Suppressor macrophage treated with lipopolysaccharide for 4 hours (primary cell): Measurements from ENCODE around the gene LAS1L.
"Not testable (repeated sequence)": the region's sequence is repeated elsewhere in the genome, so short reads cannot be mapped to it uniquely, and the experiment has no call there.

Experiments used
- DNase-seq: peaks from one replicate; pipeline ENCODE4 v3.0.0-alpha.2; 2020

LAS1L gene

DNA sequence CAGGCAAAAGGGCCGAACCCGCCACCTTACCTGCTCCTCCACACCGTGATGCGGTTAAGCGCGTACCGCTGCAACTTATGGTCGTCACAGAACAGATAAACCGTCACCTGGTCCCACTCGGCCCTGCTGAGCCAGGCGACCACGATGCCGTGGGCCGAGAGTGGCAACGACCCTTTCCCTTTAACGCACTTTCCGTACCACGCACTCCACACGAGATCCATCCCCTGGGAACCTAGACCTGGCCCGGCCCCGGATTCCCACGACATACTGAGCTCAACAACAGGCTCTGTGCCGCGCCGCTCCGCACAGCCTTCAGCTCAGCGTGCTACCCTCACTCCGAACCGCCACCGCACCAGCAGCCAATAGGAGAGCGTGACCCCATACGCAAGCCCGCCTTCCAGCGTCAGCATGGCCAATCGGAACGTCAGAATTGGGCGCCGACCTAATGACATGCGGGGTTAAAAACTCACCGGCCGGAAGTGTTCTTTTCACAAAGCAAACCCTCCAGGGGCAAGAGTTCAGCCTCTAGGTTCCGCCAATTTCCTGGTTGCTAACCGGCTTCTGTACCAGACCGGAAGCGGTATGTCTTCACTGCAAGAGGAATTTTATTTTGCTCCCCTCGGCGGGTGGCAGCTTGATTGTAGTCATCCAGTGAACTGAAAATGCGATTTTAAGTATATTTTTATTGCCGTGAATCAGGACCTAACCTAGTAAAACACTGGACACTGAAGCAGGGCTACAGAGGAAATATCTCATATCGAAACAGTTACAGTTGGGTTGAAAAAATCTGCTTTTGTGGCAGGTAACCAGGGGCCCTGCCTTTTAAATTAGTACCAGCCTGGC lies at the start of gene LAS1L:
LAS1L (minus strand) TSS at position 338 of the 843 bp plus-strand sequence; CDS start at position 266, 72 bp downstream.
- peak; percentile 93 for DNase-seq

DNA sequence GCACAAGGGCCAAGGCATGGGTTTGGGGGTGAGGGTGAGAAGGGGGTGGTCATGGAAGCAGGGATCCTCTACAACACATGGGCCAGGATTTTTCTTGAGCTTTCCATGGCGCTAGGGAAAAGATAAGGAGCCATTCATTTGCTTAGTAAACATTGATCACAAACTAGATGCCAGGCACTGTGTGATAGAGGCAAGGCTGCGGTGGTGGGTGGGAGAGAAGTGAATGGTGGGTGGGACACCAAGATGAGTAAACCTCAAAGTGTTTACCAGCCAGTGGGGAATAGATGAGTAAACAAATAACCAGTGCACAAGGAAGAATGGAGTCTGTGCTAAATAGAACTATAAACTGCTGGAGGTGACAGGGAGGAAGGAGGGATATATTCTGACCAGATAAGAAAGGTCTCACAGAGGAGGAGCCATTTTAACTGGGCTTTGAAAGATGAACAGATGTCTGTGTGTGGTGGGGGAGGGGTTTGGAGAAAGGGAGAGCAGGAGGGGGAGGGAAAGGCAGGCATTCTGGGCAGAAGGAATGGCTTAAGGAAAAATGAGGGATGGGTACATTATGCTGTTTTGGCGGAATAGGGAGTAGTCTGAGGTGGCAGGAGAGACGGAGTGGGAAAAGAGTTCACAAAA lies 48.0 kb upstream of the LAS1L start:
- DNase-seq, result no peak

DNA sequence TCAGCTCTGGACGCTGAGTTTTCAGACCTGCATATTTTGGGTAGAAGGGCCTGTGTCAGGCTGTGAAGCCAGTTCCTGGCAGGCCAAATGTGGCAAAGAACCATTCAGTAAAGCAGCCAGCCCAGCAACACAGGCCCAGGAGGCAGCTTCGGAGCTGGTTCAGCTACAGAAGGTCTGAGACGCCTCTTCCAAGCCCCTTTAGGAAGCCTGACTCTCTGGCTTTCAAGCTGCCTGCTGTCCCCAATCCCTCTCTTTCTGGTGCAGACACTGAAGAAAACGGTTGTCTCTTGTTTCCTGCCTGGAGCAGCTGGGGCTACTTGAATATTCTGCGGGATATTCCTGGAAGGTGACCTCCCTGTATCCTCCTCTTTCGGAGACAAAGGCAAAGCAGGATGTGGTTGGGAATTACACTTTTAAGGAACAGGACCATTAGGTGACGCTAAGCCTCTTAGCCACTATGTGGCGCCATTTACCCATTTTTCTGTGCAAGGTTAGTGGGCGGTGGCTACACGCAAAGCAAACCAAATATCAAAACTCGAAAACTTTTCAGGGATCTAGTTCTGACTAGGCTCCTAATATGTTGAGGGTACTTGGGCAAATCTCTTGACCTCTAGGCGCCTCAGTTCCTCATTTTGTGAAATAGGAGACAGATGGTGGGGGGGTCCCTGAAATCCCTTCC lies 47.2 kb upstream of the LAS1L start:
- peak; percentile 73 for DNase-seq

DNA sequence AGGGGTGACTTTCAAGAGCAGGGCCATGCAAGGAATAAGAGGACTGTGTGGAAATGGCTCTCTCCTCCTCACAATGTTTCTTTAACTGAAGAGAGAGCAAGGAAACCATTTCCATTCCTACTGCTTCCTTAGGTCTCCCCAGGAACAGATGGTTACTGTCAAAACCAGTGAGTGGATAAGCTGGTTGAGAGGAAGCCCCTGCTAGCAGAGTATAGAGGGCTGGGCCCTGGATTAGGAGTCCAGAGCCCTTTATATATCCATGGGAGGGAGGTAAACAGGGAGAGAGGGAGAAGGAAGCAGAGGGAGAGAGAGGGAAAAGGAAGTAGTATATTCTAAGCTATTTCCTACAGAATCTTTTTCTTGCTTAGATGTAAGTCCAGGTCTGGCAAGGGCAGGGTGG lies 43.8 kb upstream of the LAS1L start:
- no peak for DNase-seq

DNA sequence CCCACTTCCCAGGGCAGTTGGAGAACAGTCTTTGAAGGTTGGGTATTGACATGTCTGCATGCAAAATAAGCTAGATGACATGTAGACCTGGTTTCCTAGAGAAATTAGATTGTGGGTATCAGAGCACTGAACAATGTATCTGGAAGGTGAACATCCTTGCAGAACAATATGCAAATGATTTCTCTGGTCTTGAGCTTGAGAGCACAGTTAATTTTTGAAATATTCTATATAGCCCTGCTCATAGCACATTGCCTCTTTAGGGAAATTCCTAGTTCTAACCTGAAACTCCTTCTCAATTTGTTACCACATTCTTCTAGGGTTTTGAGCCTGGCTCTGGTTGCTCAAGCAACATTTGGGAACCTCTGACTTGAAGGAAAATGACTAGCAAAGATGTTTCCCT lies 41.6 kb upstream of the LAS1L start:
- no peak for DNase-seq

DNA sequence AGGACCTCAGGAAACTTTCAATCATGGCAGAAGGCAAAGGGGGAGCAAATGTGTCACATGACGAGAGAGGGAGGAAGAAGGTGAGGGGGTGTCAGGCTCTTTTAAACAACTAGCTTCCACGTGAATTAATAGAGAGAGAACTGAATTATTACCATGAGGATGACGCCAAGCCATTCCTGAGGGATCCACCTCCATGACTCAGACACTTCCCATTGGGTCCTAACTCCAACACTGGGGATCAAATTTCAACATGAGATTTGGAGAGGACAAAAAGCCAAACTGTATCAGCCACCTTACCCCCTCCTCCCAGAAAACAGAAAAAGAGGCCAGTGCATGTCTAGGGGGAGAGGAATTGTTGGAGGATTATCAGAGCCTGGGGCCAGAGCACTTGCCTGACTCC lies 40.4 kb upstream of the LAS1L start:
- no peak for DNase-seq

DNA sequence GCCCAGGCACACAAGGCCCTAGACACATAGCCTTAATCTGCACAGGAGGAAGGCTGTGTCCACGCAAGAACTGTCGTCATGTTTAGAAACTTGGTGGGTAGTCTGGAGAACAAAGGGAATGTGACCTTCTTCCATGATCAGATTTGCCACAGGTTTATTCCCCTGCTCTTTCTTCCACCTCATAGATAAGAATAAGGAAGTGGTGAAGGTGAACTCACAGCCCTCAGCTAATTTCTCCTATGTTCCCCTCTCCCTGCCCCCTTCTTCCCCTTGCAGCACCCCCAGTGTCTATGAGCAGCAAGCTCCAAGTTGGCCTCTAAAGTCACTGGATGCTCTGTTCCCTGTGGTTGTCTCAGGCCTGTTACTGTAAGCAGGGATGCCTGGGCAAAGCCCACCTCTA lies 39.8 kb upstream of the LAS1L start:
- no peak for DNase-seq

DNA sequence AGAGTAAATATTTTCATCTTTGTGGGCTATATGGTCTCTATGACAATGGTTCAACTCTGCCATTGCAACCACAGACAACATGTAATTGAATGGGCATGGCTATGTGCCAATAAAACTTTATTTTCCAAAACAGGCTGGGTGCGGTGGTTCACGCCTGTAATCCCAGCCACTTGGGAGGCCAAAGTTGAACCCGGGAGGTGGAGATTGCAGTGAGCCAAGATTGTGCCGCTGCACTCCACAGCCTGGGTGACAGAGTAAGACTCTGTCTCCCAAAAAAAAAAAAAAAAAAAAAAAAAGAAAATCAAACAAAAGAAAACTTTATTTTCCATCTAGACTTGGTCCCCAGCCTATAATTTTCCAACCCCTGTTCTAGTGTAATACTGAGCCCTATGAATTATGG lies 38.4 kb upstream of the LAS1L start:
- DNase-seq, result no peak

DNA sequence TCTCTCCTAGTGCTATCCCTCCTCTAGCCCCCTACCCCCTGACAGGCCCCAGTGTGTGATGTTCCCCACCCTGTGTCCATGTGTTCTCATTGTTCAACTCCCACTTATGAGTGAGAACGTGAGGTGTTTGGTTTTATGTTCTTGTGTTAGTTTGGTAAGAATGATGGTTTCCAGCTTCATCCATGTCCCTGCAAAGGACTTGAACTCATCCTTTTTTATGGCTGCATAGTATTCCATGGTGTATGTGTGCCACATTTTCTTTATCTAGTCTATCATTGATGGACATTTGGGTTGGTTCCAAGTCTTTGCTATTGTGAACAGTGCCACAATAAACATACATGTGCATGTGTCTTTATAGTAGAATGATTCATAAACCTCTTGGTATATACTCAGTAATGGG lies 28.3 kb upstream of the LAS1L start:
- DNase-seq, result not testable (repeated sequence)

DNA sequence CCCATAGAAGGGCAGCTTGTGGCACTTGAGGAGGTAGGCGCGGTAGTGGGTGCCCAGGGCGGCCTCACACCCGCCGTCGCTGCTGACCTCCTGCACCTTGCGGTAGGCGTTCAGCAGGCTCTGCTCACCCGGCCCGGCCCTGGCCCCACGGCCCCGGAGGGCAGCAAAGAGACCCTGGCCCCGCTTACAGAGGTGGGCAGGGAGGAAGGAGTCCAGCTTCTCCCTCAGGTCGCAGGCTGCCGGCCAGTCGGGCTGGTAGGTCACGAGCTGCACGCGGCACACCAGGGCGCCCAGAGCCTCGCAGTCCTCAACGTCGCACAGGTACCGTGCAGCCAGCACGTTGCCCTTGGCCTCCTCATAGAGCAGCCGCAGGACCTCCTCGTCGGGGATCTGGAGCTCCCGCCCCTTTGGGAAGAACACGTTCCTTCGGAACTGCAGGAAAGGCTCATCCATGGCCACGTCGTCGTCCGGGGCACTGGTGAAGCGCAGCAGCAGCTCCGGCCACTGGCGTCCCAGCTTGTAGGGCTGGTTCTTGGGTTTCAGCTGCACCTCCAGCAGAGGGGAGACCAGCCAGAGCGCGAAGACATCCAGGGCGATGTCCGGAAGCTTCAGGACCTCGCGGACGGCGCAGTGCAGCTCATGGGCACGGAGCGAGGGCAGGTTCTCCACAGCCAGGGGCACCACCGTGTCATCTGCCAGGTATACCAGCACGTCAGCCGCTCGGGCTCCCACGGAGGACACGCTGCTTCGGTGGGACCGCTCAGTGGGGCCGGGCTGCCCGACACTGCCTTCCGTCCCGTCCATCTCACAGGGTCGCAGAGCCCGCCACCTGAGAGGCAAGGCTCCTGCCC lies 17.1 kb upstream of the LAS1L start:
- DNase-seq, result no peak

DNA sequence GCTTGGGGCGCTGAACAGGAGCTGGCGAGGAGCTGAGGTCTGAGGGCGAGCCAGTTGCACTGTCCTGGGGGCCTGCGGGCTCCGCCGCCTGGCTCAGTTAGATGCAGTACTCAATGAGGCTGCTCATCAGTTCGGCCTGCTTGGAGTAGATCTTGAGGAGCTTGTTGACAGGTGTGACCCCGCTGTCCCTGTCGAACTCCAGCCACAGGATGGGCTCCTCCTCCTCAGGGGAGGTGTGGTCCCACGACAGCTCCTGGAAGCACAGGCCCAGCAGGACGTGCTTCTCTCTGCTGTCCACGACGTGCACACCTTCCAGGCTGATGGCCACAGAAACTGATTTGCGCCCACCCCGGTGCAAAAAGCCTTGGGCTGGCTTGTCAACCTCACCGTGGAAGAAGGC lies 16.5 kb upstream of the LAS1L start:
- no peak for DNase-seq

DNA sequence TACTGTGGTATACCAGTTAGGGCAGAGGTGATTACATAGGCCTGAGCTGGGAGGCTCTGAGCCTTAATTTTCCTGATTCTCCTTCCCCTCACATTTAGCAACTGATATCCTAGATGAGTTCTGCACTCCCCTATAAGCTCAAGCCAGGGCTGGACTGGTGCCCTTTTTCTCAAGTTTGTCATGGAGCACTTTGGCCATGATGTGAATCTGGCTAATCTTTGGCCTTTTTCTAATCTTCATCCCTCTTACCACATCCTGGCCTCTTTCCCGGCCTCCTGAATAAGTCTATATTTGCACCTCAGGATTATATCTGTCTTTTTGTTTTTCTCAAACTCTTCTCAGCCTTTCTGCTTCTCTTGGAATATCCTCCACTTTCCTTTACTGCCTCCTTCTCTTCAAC lies 10.9 kb upstream of the LAS1L start:
- DNase-seq, result no peak

DNA sequence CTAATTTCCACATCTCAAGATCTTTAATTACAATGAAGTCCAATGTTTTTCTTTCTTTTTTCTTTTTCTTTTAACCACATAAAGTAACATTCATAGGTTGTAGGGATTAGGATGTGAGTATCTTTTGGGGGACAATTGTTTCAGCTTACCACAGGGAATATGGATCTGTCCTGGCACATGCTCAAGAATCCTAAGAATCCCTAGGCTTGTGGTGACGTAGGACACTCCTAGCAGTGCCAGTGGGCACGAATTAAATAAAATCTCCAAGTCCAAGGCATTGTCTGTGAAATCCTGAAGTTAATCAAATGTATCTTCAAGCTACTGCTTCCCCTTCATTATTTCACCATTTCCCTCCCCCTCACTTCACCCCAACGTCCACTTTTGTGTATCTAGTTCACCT lies 2.6 kb upstream of the LAS1L start:
- DNase-seq, result no peak

DNA sequence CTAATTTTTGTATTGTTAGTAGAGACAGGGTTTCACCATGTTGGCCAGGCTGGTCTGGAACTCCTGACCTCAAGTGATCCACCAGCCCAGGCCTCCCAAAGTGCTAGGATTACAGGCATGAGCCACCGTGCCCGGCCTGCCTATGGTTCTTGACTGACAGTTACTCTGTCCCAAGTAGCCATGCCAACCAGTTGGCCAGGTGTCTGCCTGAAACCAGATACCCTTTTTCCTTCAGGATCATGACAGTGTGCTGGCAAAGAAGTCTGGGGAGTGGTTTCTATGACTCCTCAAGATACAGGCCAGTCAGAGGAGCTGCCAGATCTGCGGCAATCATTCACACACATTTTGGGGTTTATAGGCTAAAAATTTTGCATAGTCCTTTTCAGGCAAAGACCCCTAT lies 1.7 kb upstream of the LAS1L start:
- no peak for DNase-seq

DNA sequence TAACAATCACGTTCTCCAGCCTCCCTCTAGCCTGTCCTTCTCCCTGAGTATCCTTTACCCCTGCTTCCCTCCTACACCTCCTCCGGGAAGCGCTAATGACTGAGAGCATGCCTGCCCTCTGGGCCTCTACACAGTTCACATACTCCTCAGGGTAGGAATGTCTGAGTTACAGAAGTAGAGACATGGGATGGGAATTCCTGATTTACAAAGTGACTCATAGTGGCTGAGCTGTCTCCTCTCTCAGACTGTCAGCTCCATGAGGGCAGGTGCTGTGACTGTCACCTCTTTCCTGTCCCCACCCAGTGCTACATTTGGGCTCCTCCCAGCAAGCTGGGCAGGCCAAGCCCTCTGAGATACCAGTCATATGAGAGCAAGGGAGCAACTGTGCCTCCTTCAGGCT lies 2.6 kb downstream of the LAS1L start:
- no peak for DNase-seq

DNA sequence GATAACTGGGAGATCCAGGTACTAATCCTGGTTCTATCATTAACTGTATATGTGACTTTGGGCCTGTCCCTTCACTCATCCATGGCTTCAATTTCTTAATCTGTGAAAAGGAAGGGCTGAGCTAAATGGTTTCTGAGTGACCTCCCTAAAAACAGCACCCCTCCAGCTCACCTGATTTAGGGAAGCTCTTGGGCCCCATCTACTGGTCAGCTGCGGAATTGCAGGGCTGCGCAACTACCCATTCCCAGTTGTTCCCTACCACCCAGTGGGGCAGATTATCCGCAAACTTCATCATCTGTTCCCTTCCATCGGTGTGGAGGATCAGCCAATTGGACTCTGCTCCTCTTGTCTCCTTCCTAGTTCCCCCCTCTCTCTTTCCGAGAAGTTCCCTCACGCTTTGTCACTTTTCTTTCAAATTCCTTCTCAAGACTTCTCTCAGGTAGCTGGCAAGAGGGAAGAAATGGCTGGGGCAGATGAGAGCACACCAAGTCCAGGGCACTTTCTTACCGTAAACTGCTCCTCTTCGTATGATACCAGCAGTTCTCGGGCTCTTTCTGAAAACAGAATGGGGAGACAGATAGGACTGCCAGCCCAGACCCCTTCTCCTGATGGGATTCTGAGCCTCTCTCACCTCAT lies 5.8 kb downstream of the LAS1L start:
- DNase-seq, result peak; percentile 37

DNA sequence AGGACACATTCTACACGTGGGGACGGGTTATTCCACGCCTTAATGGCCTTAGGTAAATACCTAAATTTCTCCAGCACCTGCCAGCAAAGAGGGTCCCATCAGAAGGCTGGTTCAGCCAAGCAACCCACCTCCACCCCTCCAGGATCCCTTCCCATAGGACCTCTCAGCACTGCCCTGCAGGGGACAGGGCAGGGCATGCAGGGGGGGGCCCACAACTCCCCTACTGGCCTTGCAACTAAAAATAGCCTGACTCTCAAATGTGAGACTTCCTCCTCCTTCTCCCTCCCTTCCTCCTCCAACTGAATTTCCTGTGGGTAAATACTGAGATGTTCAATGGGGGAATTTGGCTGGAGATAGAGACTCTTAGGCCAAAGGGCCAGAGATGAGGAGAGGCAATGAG lies 6.3 kb downstream of the LAS1L start:
- no peak for DNase-seq

DNA sequence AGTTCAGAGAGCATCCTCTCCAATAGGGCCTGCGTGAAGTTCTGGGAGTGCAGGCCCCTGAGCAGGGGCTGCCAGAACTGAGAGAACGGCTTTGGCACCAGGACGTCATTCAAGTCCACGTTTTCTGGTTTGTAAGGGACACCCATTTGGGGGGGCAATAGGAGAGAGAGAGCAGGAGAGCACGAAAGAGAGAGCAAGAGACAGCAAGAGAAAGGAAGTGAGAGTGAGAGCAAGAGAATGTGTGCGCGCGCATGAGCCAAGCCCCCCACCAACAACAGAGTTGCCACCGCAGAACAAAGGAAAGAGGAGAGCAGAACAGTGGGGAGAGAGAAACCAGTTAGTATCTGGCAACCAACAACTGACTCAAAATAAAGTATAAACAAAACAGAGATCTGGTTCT lies 10.4 kb downstream of the LAS1L start:
- DNase-seq, result no peak

DNA sequence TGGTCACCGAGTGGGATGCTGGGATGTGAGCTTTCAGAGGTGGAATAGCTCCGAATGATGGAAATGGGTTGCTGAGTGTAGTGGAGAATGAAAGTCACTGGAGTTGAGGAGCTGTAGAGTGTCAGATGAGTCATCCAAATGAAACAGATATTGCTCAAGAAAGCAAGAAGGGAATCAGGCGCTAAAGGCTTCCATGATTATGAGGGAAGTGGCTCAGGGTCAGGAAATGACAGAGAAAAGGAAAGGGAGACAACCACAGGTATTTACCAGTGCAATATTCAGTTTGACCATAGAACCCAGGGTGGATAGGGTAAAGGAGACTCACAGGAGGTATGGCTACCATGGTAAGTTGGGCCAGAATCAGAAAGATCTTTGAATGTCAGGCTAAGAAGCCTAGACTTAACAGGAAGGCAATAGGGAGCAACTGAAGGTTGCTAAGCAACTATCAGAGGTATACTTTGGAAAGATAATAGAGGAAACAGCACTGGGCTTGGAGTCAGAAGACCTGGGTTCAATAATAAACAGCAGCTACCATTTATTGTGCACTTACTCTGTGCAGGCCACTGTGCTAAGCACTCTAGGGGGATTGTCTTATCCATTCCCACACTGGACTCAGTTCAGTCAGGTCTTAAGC lies 11.7 kb downstream of the LAS1L start:
- DNase-seq, result peak; percentile 39

DNA sequence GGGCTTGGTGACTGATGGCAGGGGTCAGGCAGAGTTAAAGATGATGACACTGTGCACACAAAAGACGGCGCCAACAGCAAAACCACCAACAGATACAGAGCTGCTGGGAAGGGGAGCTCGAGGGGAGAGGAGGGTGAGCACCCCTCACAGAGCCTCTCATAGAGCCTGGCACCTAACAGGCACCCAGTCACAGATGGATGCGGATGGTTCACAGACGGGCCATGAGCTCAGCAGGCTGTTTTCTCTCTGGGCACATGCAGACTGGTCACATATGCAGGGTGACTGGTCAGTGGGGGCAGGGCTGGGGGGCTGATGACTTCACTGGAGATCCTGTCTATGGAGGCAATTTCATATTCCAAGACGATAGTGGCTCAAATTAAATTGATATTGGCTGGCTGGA lies 15.1 kb downstream of the LAS1L start:
- not testable (repeated sequence) for DNase-seq

DNA sequence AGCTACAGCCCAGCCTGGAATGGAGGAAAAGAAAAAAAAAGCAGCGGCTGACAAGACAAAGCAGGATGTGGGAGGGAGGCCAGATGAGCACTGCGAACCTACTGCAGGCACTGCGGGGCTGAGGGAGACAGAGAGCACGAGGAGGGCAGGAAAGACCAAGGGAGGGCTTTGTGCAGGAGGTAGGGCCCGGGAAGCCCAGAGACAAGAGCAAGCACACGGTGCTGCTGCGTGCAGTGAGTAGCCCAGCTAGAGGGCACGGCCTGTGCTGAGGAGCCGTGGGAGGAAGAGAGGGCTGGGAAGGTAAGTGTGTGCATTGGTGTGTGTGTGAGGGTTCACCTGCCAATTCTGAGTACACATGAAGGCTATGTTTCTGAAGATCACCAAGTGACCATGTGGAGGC lies 15.6 kb downstream of the LAS1L start:
- DNase-seq, result not testable (repeated sequence)

DNA sequence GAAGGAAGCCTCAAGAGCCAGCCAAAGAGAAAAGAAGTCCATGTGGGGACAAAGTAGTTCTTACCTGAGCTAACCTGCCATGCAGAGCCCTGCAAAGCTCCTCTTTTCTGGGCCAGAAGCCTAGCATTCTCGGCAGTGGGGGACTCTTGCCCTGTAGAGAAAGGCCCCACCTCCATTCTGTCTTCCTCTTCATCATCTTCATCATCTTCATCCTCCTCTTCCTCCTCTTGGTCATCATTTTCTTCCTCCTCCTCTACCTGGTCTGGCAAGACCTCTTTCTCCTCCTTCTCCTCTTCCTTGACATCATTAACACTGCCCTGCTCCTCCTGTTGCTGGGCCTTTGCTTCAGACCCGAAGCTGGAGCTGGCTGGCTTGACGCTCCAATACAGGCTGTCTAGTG lies 16.7 kb downstream of the LAS1L start:
- no peak for DNase-seq
